DND-41 (cell line): ENCODE data around the gene DOC2A.
A peak's percentile ranks its signal among the peaks of the same experiment; 100 is the strongest.

Experiments
- ATAC-seq: fragments of 200-7000 bp; cut with Tn5 transposase; 3 replicates; pipeline ENCODE4 v1.9.1; 2021; ENCODE audit warnings: low read depth; ENCODE audit not compliant: insufficient read depth
- DNase-seq: peaks from one replicate; pipeline ENCODE4 v3.0.0-alpha.2; 2020
- H2AFZ ChIP-seq: 2 replicates; pipeline ENCODE4 v1.6.0; 2012; ENCODE audit warnings: low read depth, low read length
- H3K27ac ChIP-seq: 2 replicates; pipeline ENCODE4 v1.5.1; 2012; ENCODE audit warnings: low read length, inconsistent platforms
- H3K27me3 ChIP-seq: fragments of 200-600 bp; sonication (generic); 2 replicates; pipeline ENCODE4 v1.6.0; 2012; ENCODE audit warnings: low read length, mild to moderate bottlenecking, inconsistent platforms; ENCODE audit not compliant: insufficient read depth, poor library complexity
- H3K36me3 ChIP-seq: 2 replicates; pipeline ENCODE4 v1.5.1; 2012; ENCODE audit warnings: low read length, inconsistent platforms; ENCODE audit not compliant: insufficient read depth
- H3K4me1 ChIP-seq: 2 replicates; pipeline ENCODE4 v1.5.1; 2012; ENCODE audit warnings: mild to moderate bottlenecking, low read length; ENCODE audit not compliant: insufficient read depth
- H3K4me2 ChIP-seq: 2 replicates; pipeline ENCODE4 v1.6.0; 2012; ENCODE audit warnings: mild to moderate bottlenecking, moderate library complexity, low read length, inconsistent platforms; ENCODE audit not compliant: insufficient read depth
- H3K4me3 ChIP-seq, 2 experiments: fragments of 200-600 bp in 1 of 2; shearing (Covaris generic) in 1 of 2; 2 replicates each; pipeline ENCODE4 v1.5.1; 2012 to 2016; ENCODE audit warnings: inconsistent platforms in 2 of 2, low read length in 2 of 2, mild to moderate bottlenecking in 2 of 2, low read depth in 1 of 2, moderate library complexity in 1 of 2
- H3K79me2 ChIP-seq: 2 replicates; pipeline ENCODE4 v1.6.0; 2012; ENCODE audit warnings: low read length, inconsistent platforms; ENCODE audit not compliant: insufficient read depth
- H3K9ac ChIP-seq: 2 replicates; pipeline ENCODE4 v1.6.0; 2012; ENCODE audit warnings: low read depth, mild to moderate bottlenecking, inconsistent platforms, low read length, moderate library complexity
- H3K9me3 ChIP-seq: 2 replicates; pipeline ENCODE4 v1.5.1; 2012; ENCODE audit warnings: low read length, moderate library complexity, mild to moderate bottlenecking, inconsistent platforms; ENCODE audit not compliant: insufficient read depth, severe bottlenecking
- H4K20me1 ChIP-seq: 2 replicates; pipeline ENCODE4 v1.6.0; 2012; ENCODE audit warnings: low read length; ENCODE audit not compliant: insufficient read depth
- EZH2 ChIP-seq: IDR thresholded peaks from 3 replicates; pipeline ENCODE4 v1.6.1; 2012; ENCODE audit warnings: borderline replicate concordance, low read depth, mild to moderate bottlenecking, moderate library complexity, low read length, inconsistent platforms; ENCODE audit not compliant: severe bottlenecking
- TF ChIP-seq, protein P1 (sequence below): IDR thresholded peaks from 2 replicates; pipeline ENCODE4 v1.5.1; 2012; ENCODE audit warnings: borderline replicate concordance, low read length, moderate library complexity, mild to moderate bottlenecking; ENCODE audit not compliant: poor library complexity, severe bottlenecking; ENCODE audit errors: extremely low read depth

The DOC2A gene

DNA sequence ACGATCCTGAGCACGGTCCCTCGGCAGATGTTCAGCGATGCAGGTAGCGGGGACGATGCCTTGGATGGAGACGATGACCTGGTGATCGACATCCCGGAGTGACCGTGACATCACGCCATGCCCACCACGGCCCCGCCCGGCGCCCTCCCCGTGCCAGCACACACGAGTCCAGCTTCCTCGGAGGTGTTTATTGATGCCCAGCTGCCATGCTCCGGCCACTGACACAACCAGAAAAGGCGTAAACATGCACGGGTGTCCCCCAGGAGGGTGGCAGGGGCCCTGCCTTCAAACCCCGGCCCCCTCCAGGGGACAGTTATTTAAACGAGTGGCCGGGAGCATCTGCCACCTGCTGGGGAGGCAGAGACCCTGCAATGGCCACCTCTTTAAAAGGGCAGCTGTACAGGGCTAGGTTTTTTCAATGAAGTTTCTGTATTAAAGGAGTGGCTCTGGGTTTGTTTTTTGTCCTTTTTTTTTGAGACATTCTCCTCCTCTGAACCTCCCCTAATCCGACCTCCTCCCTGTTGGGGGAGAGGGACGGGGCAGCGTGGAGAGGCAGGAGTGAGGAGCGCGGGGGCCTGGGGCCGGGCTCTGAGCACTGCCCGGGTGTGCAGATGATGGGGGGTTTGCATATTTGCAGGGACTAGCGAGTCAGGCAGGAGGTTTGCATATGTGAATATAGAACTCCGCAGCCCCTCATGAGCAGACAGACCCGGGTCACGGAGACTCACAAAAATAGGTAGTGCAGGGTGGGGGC lies 5.3 kb downstream of the DOC2A start:
- no peak for TF ChIP-seq EZH2
- TF ChIP-seq, protein P1, sequence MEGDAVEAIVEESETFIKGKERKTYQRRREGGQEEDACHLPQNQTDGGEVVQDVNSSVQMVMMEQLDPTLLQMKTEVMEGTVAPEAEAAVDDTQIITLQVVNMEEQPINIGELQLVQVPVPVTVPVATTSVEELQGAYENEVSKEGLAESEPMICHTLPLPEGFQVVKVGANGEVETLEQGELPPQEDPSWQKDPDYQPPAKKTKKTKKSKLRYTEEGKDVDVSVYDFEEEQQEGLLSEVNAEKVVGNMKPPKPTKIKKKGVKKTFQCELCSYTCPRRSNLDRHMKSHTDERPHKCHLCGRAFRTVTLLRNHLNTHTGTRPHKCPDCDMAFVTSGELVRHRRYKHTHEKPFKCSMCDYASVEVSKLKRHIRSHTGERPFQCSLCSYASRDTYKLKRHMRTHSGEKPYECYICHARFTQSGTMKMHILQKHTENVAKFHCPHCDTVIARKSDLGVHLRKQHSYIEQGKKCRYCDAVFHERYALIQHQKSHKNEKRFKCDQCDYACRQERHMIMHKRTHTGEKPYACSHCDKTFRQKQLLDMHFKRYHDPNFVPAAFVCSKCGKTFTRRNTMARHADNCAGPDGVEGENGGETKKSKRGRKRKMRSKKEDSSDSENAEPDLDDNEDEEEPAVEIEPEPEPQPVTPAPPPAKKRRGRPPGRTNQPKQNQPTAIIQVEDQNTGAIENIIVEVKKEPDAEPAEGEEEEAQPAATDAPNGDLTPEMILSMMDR: peak; percentile 78
- Histone ChIP-seq H3K79me2 (no peaks in the 10 kb centered on the region), H3K36me3 (peaks cover 56% of the 10 kb centered on the region), H3K4me3 (no peak overlapping the region), H4K20me1 (peaks cover 6% of the 10 kb centered on the region; the same call in 1 of the 2 replicates), H3K27ac (no peak overlapping the region), H3K4me1 (peaks cover 6% of the 10 kb centered on the region), H2AFZ (no peak overlapping the region), H3K9ac (no peak overlapping the region), H3K4me2 (no peak overlapping the region), H3K27me3 (no peaks in the 10 kb centered on the region), H3K9me3 (no peaks in the 10 kb centered on the region)
- peak; percentile 49 for DNase-seq
- ATAC-seq: peak; percentile 68

DNA sequence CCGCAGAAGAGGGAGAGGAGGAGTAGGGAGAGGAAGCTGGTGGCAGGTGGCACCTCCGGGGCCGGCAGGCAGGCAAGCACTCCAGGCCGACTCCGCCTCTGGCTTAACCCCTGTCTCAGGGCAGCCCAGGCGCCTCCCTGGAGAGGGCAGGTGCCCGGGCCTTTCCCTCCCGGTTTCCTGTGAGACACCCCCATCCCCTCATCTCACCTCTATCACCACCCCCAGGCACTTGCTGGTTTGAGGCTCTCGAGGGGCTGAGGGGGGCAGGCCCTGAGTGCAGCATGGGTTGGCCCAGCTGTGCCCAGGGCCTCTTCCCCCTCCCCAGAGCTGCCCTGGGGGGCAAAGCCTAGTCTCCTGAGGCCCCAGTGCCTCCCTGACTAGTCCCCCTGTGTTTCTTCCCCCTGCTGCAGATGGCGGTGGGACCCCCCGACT lies 6.0 kb downstream of the DOC2A start:
- DNase-seq (no peak), ATAC-seq (0 out of 3 replicates have a peak, but pooled peaks have one; percentile 18)
- H3K27ac ChIP-seq: no peak overlapping the region
- no peaks in the 10 kb centered on the region for H3K27me3 ChIP-seq
- peaks cover 61% of the 10 kb centered on the region for H3K36me3 ChIP-seq
- peaks cover 4% of the 10 kb centered on the region; the same call in 1 of the 2 replicates for H4K20me1 ChIP-seq
- TF ChIP-seq, protein P1: no peak
- no peak for TF ChIP-seq EZH2
- no peak overlapping the region for H3K9ac ChIP-seq
- H3K4me3 ChIP-seq: no peak overlapping the region
- no peak overlapping the region for H3K4me2 ChIP-seq
- H2AFZ ChIP-seq: no peak overlapping the region
- H3K9me3 ChIP-seq: no peaks in the 10 kb centered on the region
- H3K79me2 ChIP-seq: 0 out of 2 replicates have a peak, but pooled peaks cover under 1% of the 10 kb centered on the region
- no peaks in the 10 kb centered on the region for H3K4me1 ChIP-seq

DNA sequence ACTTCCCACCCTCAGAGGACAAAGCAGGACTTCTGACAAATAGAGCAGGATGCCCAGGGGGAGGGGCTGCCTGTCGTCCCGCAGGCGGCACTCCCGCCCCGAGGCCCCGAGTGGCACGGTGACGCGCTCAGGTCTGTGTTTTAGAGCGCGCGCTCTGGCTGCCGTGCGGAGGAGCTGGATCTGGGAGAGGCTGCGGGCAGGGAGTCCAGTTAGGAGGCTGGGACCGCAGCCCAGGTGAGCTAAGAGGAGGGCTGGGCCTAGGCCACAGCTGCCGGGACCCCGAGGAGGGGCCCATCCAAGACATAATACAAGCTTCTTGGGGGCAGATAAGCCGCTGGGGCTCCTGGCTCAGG lies 6.4 kb downstream of the DOC2A start:
- DNase-seq (no peak), ATAC-seq (no peak)
- TF ChIP-seq EZH2: no peak
- TF ChIP-seq, protein P1: no peak
- Histone ChIP-seq H4K20me1 (peaks cover 6% of the 10 kb centered on the region; the same call in 1 of the 2 replicates), H3K4me3 (no peak overlapping the region), H3K4me1 (no peaks in the 10 kb centered on the region), H3K27me3 (no peaks in the 10 kb centered on the region), H2AFZ (no peak overlapping the region), H3K9ac (no peak overlapping the region), H3K27ac (no peak overlapping the region), H3K4me2 (no peak overlapping the region), H3K9me3 (no peaks in the 10 kb centered on the region), H3K79me2 (peaks cover 5% of the 10 kb centered on the region; the same call in 1 of the 2 replicates), H3K36me3 (peaks cover 65% of the 10 kb centered on the region)
